WERI-Rb-1 (cell line): ENCODE data around the gene IGF2R.

Experiments used
- DNase-seq: peaks from one replicate; pipeline ENCODE4 v3.0.0-alpha.2; 2020
- H3K27ac ChIP-seq: fragments of 250-450 bp; sonication (Bioruptor Pico); 2 replicates; pipeline ENCODE4 v1.5.1; 2020; ENCODE audit warnings: mild to moderate bottlenecking, moderate library complexity
- H3K27me3 ChIP-seq: fragments of 250-450 bp; sonication (Bioruptor Pico); 2 replicates; pipeline ENCODE4 v1.5.1; 2021; ENCODE audit warnings: mild to moderate bottlenecking, low read depth, moderate library complexity; ENCODE audit not compliant: insufficient read depth, severe bottlenecking
- H3K36me3 ChIP-seq: fragments of 250-450 bp; sonication (Bioruptor Pico); 2 replicates; pipeline ENCODE4 v1.5.1; 2020; ENCODE audit warnings: mild to moderate bottlenecking, moderate library complexity
- H3K4me3 ChIP-seq: 2 replicates; pipeline ENCODE4 v1.5.1; 2011; ENCODE audit warnings: low read depth, mild to moderate bottlenecking, control low read depth, low read length
- H3K9me3 ChIP-seq: fragments of 250-450 bp; sonication (Bioruptor Pico); 2 replicates; pipeline ENCODE4 v1.5.1; 2021; ENCODE audit warnings: mild to moderate bottlenecking, moderate library complexity; ENCODE audit not compliant: severe bottlenecking
- CTCF ChIP-seq: IDR thresholded peaks from 2 replicates; pipeline ENCODE4 v1.5.1; 2011; ENCODE audit warnings: low read depth, mild to moderate bottlenecking, control low read depth, inconsistent platforms, low read length

The IGF2R gene

GRCh38 chr6:159948199-159948598 is 20.7 kb upstream of the IGF2R start:
- DNase-seq = no peak
- Histone ChIP-seq H3K27ac (no peak overlapping the region), H3K27me3 (no peaks in the 10 kb centered on the region), H3K9me3 (no peaks in the 10 kb centered on the region), H3K36me3 (no peaks in the 10 kb centered on the region), H3K4me3 (no peak overlapping the region)
- TF ChIP-seq CTCF = no peak

- DNase-seq = no peak
- Histone ChIP-seq H3K36me3 (no peaks in the 10 kb centered on the region), H3K4me3 (no peak overlapping the region), H3K27ac (no peak overlapping the region), H3K9me3 (no peaks in the 10 kb centered on the region), H3K27me3 (no peaks in the 10 kb centered on the region)
- TF ChIP-seq CTCF = no peak
Measured at GRCh38 chr6:159951772-159952171, 17.1 kb upstream of the IGF2R start.

GRCh38 chr6:159952289-159953005 is 16.4 kb upstream of the IGF2R start:
- Histone ChIP-seq H3K9me3 (no peaks in the 10 kb centered on the region), H3K4me3 (no peak overlapping the region), H3K27me3 (no peaks in the 10 kb centered on the region), H3K36me3 (no peaks in the 10 kb centered on the region), H3K27ac (no peak overlapping the region)
- no peak for DNase-seq
- TF ChIP-seq CTCF = no peak

- no peak overlapping the region for H3K4me3 ChIP-seq
- no peaks in the 10 kb centered on the region for H3K27me3 ChIP-seq
- DNase-seq = no peak
- no peaks in the 10 kb centered on the region for H3K9me3 ChIP-seq
- no peak overlapping the region for H3K27ac ChIP-seq
- TF ChIP-seq CTCF = no peak
- H3K36me3 ChIP-seq = no peaks in the 10 kb centered on the region
Measured at GRCh38 chr6:159953091-159953601, 15.7 kb upstream of the IGF2R start.

- DNase-seq = no peak
- no peaks in the 10 kb centered on the region for H3K27me3 ChIP-seq
- no peak overlapping the region for H3K4me3 ChIP-seq
- no peak overlapping the region for H3K27ac ChIP-seq
- TF ChIP-seq CTCF = no peak
- no peaks in the 10 kb centered on the region for H3K36me3 ChIP-seq
- H3K9me3 ChIP-seq = no peaks in the 10 kb centered on the region
Measured at GRCh38 chr6:159955945-159956361, 12.9 kb upstream of the IGF2R start.
